Measurements from ENCODE around the gene GRIK2.
"Not testable (repeated sequence)": the region's sequence is repeated elsewhere in the genome, so short reads cannot be mapped to it uniquely, and the experiment has no call there.

Gene GRIK2

DNA sequence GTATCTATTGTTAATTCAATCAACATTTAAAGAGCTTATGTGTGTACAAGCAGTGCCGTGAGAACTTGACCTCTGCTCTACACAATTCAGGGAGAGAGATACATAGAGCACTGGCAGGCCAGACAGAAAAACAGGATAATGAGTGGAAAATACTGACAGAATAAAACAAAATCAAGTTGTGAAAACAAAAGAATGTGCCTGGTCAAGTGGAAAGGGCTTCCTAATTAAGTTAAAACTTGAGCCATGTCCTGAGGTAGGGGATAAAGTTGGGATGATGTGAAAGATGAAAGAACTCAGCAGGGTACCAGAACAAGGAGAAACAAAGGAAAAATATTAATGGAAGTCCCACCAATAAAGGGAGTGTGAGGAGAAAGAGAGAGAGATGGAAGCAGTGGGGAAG is 672.8 kb downstream of the GRIK2 start:
- no peak for DNase-seq

DNA sequence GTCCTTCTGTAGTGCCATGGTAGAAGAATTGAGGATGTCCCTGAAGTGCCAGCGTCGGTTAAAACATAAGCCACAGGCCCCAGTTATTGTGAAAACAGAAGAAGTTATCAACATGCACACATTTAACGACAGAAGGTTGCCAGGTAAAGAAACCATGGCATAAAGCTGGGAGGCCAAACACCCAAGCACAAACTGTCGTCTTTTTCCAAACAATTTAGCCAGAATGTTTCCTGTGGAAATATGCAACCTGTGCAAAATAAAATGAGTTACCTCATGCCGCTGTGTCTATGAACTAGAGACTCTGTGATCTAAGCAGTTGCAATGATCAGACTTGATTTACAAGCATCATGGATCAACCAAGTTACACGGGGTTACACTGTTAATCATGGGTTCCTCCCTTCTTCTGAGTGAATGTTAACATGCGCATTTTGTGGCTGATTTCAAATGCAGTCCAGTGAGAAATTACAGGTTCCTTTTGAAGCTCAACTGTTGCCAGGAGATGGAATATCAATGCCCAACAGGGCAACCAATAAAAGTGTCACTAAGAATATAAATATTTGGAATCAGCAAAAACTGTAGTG is 674.9 kb downstream of the GRIK2 start:
- DNase-seq = no peak

GRCh38 chr6:102075539-102075938 is 682.0 kb downstream of the GRIK2 start:
- no peak for DNase-seq

DNA sequence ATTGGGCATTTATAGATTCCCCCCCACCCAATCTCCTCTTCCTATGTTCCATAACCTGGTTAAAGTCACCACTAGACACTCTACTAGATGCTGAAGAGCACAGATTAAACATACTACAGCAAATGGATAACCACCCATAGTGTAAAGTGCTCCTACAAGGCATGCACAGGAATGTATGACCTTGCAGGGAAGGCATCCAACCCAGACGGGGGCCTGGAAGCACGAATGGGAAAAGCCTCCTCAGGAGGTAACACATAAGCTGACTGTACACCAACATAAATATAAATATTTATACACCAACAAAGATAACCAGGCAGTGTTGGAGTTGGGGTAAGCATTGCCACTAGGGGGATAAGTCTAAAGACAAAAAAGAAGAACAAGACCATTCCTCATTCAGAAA is 691.7 kb downstream of the GRIK2 start:
- DNase-seq = no peak

DNA sequence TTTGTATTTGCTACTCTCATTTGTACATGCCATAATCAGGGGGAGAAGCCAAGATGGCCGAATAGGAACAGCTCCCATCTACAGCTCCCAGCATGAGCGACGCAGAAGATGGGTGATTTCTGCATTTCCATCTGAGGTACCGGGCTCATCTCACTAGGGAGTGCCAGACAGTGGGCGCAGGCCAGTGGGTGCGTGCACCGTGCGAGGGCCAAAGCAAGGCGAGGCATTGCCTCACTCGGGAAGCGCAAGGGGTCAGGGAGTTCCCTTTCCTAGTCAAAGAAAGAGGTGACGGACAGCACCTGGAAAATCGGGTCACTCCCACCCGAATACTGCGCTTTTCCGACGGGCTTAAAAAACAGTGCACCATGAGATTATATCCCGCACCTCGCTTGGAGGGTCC is 694.7 kb downstream of the GRIK2 start:
- not testable (repeated sequence) for DNase-seq

DNA sequence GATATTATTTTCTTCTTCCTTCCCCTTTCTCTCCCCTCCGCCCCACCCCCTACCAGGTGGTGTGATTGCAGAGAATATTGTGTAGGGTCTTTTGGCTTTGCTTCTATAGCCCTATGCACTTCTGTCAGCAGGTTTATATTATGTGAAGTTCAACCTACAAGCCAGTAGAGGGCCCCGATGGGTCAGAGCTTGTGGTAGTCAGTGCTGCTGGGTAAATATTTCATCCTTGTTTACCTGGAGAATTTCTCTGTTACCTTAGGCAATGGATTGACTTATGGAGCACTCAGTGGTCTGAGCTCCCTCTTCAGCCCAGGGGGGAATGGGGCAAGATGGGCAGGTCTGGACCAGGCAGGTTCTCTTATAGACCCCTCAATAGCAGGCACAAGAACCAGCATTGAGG is 720.9 kb downstream of the GRIK2 start:
- DNase-seq = no peak

DNA sequence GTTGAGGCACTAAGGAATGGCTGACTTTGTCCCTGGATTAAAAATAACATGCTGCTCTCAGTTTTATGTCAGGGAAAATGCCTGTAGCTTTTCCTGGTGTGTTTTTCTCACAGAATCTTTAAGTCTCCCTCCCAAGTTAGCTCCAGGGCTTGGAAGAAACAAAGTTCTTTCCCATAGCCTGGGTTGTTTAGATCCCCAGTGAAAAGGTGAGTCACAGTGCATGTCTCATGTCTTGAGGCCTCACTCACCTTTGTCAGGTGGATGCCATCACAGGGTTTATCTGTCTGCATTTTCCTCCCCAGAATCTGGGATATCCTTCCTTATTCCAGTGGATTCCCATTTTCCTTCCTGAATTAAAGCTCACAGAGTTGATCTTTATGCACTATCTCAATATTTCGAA is 722.4 kb downstream of the GRIK2 start:
- DNase-seq = no peak

DNA sequence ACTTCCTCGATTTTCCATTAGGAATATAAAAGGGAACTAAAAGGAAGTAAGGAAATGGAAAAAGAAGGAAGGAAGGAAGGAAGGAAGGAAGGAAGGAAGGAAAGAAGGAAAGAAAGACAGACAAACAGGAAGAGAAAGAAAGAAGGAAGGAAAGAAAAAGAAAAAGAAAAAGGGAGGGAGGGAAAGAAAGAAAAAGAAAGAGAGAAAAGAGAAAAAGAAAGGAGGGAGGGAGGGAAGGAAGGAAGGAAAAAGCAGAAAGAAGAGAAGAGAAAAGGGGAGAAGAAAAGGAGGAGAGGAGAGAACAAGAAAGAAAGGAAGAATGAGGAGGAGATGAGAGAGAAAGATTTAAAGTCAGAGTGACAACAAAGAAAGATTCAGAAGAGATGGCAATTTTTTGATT is 724.5 kb downstream of the GRIK2 start:
- DNase-seq = no peak
